ENCODE measurements around the gene MARCHF3. TPM values are rescaled to one million over a fixed set of nuclear protein-coding genes. Genes with fewer than 3 reads are reported as not detected.

Gene MARCHF3
- total RNA-seq, 1 donor from 2014 or later, result 1.5 TPM

DNA sequence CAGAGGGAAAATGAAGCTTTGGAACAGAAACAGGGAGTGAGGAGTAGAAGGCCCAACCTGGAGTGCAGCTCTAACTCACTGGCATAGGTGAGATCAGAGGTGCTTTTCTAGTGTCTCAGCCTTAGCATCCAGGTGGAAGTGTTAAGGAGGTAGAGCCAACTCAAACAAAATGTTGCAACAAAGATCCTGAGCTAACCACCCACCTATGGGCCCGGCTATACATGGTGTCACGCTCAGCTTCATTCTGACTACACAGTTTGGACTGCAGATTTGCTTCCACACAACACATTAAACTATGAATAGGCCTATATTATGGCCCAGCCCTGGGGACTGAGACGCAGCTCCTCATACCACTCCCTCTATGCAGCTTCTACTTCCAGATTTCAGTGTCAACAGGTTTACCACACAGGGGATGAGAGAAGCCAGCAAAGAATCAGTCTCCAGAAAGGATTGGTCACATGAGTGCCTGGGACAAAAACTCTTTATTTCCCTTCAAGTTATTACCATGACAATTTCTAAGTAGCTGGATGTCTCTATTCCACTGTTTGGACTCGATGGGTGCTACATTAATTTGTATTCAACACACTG is 34.0 kb upstream of the MARCHF3 start:
- Mint-ChIP-seq H3K4me3 (ENCODE audit: unreplicated experiment) (no peak overlapping the region), H3K36me3 (ENCODE audit: low read depth) (no peaks in the 10 kb centered on the region)

DNA sequence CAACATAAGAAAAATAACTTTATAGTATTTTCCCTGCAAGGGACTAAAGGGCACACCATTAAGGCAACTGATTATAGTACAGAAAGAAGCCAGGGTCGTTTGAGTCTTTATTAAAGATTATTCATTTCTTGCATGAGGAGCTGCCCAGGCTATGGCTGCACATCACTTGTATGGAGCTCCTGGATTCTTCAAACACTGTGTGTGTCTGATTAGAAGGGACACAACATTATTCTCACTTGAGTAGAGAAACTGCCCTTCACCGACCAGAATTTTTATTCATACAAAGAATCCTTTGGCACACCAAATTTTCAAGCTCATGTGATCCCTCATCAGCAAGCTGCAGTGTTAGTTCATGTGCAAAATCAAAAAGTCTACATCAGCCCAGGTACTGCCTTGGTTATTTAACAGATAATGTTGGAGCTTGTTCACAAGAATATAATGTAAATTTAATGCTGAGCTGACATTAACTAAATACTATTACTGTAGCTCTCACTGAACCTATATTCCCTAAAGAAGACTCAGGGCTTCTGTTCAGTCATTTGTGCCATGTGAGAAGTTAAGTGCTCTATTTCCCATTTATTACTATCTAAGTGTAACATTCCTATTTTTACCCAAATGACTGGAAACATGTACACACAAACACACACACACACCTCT is 33.0 kb upstream of the MARCHF3 start:
- TF ChIP-seq, protein P1, sequence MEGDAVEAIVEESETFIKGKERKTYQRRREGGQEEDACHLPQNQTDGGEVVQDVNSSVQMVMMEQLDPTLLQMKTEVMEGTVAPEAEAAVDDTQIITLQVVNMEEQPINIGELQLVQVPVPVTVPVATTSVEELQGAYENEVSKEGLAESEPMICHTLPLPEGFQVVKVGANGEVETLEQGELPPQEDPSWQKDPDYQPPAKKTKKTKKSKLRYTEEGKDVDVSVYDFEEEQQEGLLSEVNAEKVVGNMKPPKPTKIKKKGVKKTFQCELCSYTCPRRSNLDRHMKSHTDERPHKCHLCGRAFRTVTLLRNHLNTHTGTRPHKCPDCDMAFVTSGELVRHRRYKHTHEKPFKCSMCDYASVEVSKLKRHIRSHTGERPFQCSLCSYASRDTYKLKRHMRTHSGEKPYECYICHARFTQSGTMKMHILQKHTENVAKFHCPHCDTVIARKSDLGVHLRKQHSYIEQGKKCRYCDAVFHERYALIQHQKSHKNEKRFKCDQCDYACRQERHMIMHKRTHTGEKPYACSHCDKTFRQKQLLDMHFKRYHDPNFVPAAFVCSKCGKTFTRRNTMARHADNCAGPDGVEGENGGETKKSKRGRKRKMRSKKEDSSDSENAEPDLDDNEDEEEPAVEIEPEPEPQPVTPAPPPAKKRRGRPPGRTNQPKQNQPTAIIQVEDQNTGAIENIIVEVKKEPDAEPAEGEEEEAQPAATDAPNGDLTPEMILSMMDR (IDR thresholded peaks at IDR 0.05), result no peak
- Mint-ChIP-seq H3K36me3 (ENCODE audit: low read depth) (no peaks in the 10 kb centered on the region), H3K9me3 (ENCODE audit: low read depth) (no peaks in the 10 kb centered on the region), H3K27ac (ENCODE audit: unreplicated experiment) (no peak overlapping the region), H3K4me1 (ENCODE audit: low read depth) (peaks cover 4% of the 10 kb centered on the region), H3K27me3 (ENCODE audit: low read depth) (no peaks in the 10 kb centered on the region), H3K4me3 (ENCODE audit: unreplicated experiment) (no peak overlapping the region)
- DNase-seq (ENCODE audit: low spot score), result no peak

More for the DNA sequence above, 34.0 kb upstream of the MARCHF3 start:
- H3K4me1 Mint-ChIP-seq (ENCODE audit: low read depth), result peaks cover 12% of the 10 kb centered on the region
- no peaks in the 10 kb centered on the region for H3K27me3 Mint-ChIP-seq (ENCODE audit: low read depth)
- no peak for DNase-seq (ENCODE audit: low spot score)
- no peaks in the 10 kb centered on the region for H3K9me3 Mint-ChIP-seq (ENCODE audit: low read depth)
- H3K27ac Mint-ChIP-seq (ENCODE audit: unreplicated experiment), result no peak overlapping the region
- TF ChIP-seq, protein P1 (IDR thresholded peaks at IDR 0.05), result no peak

DNA sequence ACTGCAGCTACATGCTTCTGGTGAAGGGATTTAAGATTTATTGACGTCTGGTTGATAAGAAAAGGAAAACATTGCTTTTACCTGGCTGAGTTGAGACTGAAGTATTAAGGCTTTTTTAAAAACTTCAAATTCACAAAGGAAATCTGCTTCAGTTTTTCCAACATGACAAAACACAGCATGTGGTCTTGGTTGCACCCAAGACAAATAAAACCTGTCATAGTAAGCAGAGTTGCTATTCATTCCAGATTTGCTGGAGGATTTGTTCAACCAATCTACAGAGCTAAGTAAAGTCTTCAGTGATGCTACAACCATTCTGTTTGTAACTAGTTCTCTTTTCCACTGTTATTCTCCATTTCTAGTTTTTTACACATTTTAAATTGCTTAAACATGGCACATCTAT is 31.6 kb upstream of the MARCHF3 start:
- TF ChIP-seq, protein P1 (IDR thresholded peaks at IDR 0.05), result no peak
- DNase-seq (ENCODE audit: low spot score), result no peak

DNA sequence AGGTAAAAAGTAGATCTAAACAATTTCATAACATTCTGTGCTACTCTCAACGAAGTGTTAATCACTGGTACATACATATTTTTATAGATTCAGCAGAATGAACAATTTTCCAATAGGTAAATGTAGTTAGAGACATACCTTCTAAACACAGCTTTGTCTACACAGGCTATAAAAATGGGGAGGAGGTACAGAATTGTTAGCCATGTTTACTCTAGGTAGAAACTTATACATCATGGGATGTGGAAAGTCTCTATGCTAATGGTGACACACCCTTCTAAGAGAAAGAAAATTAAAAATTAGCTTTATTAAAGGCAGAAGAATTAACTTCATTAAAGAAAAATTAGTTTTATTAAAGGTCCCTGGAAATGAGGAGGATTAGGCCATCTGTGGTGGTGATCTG is 31.2 kb upstream of the MARCHF3 start:
- no peaks in the 10 kb centered on the region for H3K9me3 Mint-ChIP-seq (ENCODE audit: low read depth)
- TF ChIP-seq, protein P1 (IDR thresholded peaks at IDR 0.05), result no peak
- DNase-seq (ENCODE audit: low spot score), result no peak
- no peak overlapping the region for H3K27ac Mint-ChIP-seq (ENCODE audit: unreplicated experiment)
- H3K4me3 Mint-ChIP-seq (ENCODE audit: unreplicated experiment), result no peak overlapping the region
- no peaks in the 10 kb centered on the region for H3K4me1 Mint-ChIP-seq (ENCODE audit: low read depth)
- H3K27me3 Mint-ChIP-seq (ENCODE audit: low read depth), result no peaks in the 10 kb centered on the region
- no peaks in the 10 kb centered on the region for H3K36me3 Mint-ChIP-seq (ENCODE audit: low read depth)

More for the DNA sequence above, 31.6 kb upstream of the MARCHF3 start:
- Mint-ChIP-seq H3K27me3 (ENCODE audit: low read depth) (no peaks in the 10 kb centered on the region), H3K36me3 (ENCODE audit: low read depth) (no peaks in the 10 kb centered on the region), H3K27ac (ENCODE audit: unreplicated experiment) (no peak overlapping the region), H3K4me1 (ENCODE audit: low read depth) (no peaks in the 10 kb centered on the region), H3K9me3 (ENCODE audit: low read depth) (no peaks in the 10 kb centered on the region), H3K4me3 (ENCODE audit: unreplicated experiment) (no peak overlapping the region)

DNA sequence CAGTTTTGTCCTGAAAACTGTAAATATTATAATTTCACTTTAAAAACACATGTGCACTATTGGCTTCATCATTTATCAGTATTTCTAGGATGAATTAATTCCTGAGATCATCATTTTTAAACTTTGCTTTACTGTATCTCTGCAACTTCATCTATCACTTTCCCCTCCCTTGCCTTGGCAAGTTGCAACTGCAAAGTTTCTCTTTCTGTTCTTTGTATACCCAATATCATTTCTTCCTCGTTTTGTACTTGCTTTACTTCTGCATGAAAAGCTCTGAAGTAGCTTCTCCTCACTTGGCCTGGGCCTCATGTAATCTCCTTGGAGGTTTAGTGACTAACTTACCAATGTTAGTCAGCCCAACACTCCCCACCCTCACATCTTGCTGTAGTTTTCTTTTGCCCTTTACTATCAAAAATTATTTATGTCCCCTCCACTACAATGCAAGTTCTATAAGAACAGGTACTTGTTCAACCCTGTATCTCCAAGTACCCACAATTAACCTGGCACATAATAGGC is 30.2 kb upstream of the MARCHF3 start:
- Mint-ChIP-seq H3K4me3 (ENCODE audit: unreplicated experiment) (no peak overlapping the region), H3K27me3 (ENCODE audit: low read depth) (no peaks in the 10 kb centered on the region), H3K27ac (ENCODE audit: unreplicated experiment) (no peak overlapping the region), H3K36me3 (ENCODE audit: low read depth) (peaks cover 4% of the 10 kb centered on the region), H3K9me3 (ENCODE audit: low read depth) (no peaks in the 10 kb centered on the region), H3K4me1 (ENCODE audit: low read depth) (no peaks in the 10 kb centered on the region)
- TF ChIP-seq, protein P1 (IDR thresholded peaks at IDR 0.05), result no peak
- DNase-seq (ENCODE audit: low spot score), result no peak

Data from chondrocyte (in vitro differentiated cells).